ENCODE data around the gene RAE1.

DNA sequence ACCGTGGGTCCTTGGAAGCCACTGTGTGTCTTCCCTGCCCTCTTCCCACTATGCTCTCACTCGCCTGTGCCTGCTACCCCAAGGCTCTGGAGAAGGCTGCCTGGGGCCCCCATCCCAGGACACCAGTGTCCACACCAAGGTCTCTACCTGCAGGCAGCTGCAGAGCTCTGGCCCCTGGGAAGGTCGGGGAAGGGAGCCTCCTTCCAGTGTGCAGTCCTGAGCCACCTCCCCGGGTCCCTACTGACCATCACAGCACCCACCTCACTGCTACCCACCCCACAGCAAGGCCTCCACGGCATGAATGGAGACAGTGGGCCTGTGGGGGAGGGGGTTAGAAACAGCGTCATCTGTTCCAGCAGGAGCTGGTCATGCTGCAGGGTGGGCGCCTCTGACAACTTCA lies 75.8 kb downstream of the RAE1 start:
- TF ChIP-seq, protein P1, sequence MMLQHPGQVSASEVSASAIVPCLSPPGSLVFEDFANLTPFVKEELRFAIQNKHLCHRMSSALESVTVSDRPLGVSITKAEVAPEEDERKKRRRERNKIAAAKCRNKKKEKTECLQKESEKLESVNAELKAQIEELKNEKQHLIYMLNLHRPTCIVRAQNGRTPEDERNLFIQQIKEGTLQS (CRISPR knock-in tag; conservative IDR thresholded peaks at IDR 0.05), result no peak
- TF ChIP-seq, protein P2, sequence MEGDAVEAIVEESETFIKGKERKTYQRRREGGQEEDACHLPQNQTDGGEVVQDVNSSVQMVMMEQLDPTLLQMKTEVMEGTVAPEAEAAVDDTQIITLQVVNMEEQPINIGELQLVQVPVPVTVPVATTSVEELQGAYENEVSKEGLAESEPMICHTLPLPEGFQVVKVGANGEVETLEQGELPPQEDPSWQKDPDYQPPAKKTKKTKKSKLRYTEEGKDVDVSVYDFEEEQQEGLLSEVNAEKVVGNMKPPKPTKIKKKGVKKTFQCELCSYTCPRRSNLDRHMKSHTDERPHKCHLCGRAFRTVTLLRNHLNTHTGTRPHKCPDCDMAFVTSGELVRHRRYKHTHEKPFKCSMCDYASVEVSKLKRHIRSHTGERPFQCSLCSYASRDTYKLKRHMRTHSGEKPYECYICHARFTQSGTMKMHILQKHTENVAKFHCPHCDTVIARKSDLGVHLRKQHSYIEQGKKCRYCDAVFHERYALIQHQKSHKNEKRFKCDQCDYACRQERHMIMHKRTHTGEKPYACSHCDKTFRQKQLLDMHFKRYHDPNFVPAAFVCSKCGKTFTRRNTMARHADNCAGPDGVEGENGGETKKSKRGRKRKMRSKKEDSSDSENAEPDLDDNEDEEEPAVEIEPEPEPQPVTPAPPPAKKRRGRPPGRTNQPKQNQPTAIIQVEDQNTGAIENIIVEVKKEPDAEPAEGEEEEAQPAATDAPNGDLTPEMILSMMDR (IDR thresholded peaks at IDR 0.05), result no peak
- TF ChIP-seq GRHL2 (CRISPR knock-in tag; IDR thresholded peaks at IDR 0.05; ENCODE audit: insufficient replicate concordance, severe bottlenecking), result no peak
- no peak for TF ChIP-seq FOXK1 (CRISPR knock-in tag; IDR thresholded peaks at IDR 0.05)
- no peak for TF ChIP-seq ZNF121 (CRISPR knock-in tag; IDR thresholded peaks at IDR 0.05)
- no peak for TF ChIP-seq TEAD4 (CRISPR knock-in tag; IDR thresholded peaks at IDR 0.05)
- TF ChIP-seq, protein P3, sequence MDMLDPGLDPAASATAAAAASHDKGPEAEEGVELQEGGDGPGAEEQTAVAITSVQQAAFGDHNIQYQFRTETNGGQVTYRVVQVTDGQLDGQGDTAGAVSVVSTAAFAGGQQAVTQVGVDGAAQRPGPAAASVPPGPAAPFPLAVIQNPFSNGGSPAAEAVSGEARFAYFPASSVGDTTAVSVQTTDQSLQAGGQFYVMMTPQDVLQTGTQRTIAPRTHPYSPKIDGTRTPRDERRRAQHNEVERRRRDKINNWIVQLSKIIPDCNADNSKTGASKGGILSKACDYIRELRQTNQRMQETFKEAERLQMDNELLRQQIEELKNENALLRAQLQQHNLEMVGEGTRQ (CRISPR knock-in tag; IDR thresholded peaks at IDR 0.05), result no peak
- TF ChIP-seq, protein P4, sequence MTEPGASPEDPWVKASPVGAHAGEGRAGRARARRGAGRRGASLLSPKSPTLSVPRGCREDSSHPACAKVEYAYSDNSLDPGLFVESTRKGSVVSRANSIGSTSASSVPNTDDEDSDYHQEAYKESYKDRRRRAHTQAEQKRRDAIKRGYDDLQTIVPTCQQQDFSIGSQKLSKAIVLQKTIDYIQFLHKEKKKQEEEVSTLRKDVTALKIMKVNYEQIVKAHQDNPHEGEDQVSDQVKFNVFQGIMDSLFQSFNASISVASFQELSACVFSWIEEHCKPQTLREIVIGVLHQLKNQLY (CRISPR knock-in tag; IDR thresholded peaks at IDR 0.05), result no peak
- no peak for TF ChIP-seq CREM (CRISPR knock-in tag; IDR thresholded peaks at IDR 0.05)
- TF ChIP-seq, protein P5, sequence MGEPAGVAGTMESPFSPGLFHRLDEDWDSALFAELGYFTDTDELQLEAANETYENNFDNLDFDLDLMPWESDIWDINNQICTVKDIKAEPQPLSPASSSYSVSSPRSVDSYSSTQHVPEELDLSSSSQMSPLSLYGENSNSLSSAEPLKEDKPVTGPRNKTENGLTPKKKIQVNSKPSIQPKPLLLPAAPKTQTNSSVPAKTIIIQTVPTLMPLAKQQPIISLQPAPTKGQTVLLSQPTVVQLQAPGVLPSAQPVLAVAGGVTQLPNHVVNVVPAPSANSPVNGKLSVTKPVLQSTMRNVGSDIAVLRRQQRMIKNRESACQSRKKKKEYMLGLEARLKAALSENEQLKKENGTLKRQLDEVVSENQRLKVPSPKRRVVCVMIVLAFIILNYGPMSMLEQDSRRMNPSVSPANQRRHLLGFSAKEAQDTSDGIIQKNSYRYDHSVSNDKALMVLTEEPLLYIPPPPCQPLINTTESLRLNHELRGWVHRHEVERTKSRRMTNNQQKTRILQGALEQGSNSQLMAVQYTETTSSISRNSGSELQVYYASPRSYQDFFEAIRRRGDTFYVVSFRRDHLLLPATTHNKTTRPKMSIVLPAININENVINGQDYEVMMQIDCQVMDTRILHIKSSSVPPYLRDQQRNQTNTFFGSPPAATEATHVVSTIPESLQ (CRISPR knock-in tag; IDR thresholded peaks at IDR 0.05), result no peak
- TF ChIP-seq ZNF263 (CRISPR knock-in tag; IDR thresholded peaks at IDR 0.05; ENCODE audit: low read depth), result no peak
- TF ChIP-seq, protein P6, sequence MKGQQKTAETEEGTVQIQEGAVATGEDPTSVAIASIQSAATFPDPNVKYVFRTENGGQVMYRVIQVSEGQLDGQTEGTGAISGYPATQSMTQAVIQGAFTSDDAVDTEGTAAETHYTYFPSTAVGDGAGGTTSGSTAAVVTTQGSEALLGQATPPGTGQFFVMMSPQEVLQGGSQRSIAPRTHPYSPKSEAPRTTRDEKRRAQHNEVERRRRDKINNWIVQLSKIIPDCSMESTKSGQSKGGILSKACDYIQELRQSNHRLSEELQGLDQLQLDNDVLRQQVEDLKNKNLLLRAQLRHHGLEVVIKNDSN (CRISPR knock-in tag; IDR thresholded peaks at IDR 0.05), result no peak
- TF ChIP-seq, protein P7, sequence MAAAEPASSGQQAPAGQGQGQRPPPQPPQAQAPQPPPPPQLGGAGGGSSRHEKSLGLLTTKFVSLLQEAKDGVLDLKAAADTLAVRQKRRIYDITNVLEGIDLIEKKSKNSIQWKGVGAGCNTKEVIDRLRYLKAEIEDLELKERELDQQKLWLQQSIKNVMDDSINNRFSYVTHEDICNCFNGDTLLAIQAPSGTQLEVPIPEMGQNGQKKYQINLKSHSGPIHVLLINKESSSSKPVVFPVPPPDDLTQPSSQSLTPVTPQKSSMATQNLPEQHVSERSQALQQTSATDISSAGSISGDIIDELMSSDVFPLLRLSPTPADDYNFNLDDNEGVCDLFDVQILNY (CRISPR knock-in tag; IDR thresholded peaks at IDR 0.05), result no peak

Data from WTC11 (cell line).